Measurements from ENCODE around the gene RNF31. TPM values are rescaled to one million over a fixed set of nuclear protein-coding genes. Genes with fewer than 3 reads are reported as not detected.

RNF31 gene
- total RNA-seq, 1 experiment from 2014 or later, result 69.8 TPM

GRCh38 chr14:24137529-24138395, 9.5 kb upstream of the RNF31 start:
- no peak for DNase-seq (ENCODE audit: low read depth)

DNA sequence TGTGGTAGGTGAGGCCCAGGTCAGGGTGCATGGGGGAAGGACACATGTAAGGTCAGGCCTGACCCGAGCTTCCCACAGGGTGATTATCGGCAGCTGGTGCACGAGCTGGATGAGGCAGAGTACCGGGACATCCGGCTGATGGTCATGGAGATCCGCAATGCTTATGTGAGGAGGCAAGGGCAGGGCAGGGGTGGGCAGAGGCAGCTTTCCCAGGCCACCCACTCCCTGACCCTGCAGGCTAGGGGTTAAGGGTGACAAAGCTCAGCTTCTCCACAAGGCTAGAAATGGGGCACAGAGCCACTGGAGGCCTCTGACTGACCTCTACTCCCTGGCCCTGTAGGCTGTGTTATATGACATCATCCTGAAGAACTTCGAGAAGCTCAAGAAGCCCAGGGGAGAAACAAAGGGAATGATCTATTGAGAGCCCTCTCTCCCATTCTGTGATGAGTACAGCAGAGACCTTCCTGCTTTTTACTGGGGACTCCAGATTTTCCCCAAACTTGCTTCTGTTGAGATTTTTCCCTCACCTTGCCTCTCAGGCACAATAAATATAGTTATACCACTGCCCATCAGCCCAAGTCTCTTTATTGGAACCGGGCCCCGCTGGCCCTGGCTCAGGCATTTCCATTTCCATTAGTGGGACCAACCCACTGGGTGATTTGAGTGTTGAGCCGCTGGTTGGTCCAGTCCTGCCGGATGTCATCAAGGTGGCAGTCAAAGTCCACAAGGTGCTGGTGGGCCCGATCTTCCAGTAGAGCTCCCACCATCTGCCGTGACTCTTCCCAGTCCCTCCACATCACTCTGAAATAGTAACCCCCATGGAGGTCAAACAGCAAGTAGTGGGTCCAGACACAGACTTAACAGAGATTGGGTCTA, 8.7 kb upstream of the RNF31 start:
- DNase-seq (ENCODE audit: low read depth), result no peak

DNA sequence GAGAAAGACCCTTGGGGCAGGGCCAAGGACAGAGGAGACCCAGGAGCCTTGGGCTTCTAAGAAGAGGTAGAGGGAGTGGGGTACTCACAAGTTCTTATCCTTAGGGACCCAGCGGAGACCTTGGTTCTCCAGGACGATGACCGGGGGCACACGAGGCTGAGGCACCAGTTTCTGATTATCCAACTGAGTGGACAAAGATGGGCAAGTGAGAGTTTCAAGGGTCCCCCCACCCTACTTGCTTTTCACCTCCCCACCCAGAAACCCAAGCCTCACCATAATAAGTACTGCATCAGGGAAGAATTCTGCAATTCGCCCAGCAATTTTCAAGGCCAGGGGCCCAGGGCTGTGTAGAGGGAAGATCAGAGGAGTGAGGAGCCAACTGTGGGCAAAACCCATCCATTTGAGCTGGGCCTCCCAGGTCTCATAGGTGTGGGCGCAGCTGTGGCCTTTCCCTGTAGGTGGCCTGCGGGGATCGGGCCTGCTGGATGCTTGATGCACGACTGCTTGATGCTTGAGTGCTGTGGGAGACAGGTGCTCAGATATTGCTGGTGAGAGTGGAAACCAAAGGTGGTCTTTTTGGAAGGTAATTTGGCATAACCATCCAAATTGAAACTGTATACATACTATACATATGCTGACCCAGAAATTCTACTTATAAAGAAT, 7.9 kb upstream of the RNF31 start:
- DNase-seq (ENCODE audit: low read depth), result no peak

GRCh38 chr14:24141097-24141880, 6.0 kb upstream of the RNF31 start, which contains the start of gene EMC9:
EMC9 (minus strand) TSS chr14:24141591; CDS start chr14:24141304, 287 bp downstream.
- DNase-seq (ENCODE audit: low read depth), result peak; percentile 100

DNA sequence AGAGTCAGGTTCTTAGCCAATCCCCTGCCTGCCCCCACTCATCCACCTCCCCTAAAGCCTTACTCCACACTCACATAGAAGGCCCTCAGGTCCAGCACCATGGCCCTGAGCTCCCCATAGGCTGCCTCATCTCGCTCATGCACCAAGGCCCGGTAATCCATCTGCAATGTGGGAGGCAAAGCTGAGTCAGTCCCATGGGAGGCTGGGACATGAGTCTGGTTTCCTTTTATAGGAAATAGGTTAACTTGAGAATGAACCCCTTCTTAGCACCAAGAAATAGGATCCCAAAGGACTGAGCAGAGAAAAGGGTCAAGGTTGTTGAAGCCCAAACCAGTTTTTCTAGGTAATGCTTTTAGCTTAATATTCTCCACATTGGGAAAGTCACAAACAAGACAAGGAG, 3.8 kb upstream of the RNF31 start:
- DNase-seq (ENCODE audit: low read depth), result no peak

GRCh38 chr14:24144451-24144850, 2.8 kb upstream of the RNF31 start:
- DNase-seq (ENCODE audit: low read depth), result no peak

- DNase-seq (ENCODE audit: low read depth), result no peak
Measured at GRCh38 chr14:24145219-24145618, 2.1 kb upstream of the RNF31 start.

- DNase-seq (ENCODE audit: low read depth), result peak; percentile 53
Measured at GRCh38 chr14:24145690-24146452, 1.4 kb upstream of the RNF31 start.

DNA sequence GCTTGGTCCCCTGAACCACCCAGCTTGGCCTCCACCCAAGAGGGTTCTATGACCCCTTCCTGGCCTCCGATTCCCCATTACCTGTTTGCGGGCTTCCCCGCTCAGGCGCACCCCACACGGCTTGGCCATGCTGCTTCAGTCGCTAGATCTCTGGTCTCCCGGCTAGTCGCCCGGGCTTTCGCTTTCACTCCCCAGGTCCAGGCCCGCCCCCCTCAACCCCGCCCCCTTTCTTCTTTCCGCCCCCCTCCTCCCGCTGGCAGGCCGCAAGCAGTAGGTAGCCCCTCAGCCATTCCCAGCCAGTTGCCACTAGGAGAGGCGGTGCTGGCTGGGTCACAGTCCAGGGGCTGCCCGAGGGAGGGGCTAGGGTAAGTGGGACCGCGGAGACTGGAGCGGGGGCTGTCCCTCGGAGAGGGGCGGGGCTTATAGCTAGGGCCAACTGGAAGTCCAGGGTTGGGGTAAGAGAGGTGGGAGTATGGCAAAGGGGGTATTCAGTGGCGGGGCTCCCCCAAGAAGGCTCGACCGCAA, 783 bp upstream of the RNF31 start, which contains the start of gene PSME2:
Gene PSME2, minus strand, starts transcription at position 158 of the 525 bp plus-strand sequence. Its CDS starts 29 bp downstream, at position 129.
- DNase-seq (ENCODE audit: low read depth), result peak; percentile 96

GRCh38 chr14:24147761-24148428, 597 bp downstream of the RNF31 start:
- DNase-seq (ENCODE audit: low read depth), result no peak

DNA sequence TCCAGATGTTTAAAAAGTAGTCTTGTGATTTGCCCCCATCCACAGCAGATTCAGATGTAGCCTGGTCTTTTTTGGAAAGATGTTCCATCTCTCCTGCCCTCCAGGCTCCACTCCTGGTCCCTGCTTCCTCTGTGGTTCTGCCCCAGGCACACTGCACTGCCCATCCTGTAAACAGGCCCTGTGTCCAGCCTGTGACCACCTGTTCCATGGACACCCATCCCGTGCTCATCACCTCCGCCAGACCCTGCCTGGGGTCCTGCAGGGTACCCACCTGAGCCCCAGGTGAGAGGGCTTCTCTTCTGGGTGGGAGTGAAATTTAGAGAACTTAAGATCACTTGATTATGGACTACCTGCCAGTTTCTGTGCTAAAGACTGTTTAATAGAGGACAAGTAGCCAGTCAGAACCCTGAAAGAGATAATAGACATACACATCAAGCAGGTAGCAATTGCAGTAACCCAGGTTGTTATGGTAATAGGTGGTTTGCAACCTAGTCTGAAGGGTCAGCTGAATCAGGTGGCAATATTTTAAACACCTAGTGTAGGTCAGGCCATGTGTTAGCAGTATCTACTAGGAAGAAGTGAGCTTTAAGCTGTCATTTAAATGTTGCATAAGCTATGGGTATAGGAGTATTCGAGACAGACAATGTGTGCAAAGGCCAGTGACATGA, 2.1 kb downstream of the RNF31 start:
- no peak for DNase-seq (ENCODE audit: low read depth)

DNA sequence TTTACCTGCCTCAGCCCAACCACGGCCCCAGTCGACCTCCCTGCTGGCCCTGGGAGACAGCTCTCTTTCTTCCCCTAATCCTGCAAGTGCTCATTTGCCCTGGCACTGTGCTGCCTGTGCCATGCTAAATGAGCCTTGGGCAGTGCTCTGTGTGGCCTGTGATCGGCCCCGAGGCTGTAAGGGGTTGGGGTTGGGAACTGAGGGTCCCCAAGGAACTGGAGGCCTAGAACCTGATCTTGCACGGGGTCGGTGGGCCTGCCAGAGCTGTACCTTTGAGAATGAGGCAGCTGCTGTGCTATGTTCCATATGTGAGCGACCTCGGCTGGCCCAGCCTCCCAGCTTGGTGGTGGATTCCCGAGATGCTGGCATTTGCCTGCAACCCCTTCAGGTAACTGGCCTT, 2.8 kb downstream of the RNF31 start:
- no peak for DNase-seq (ENCODE audit: low read depth)

DNA sequence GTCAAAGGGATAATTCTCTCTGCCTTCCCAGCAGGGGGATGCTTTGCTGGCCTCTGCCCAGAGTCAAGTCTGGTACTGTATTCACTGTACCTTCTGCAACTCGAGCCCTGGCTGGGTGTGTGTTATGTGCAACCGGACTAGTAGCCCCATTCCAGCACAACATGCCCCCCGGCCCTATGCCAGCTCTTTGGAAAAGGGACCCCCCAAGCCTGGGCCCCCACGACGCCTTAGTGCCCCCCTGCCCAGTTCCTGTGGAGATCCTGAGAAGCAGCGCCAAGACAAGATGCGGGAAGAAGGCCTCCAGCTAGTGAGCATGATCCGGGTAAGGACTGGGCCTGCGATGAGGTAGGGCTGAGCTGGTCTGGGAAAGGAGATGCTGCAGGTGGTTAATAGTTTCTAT, 3.3 kb downstream of the RNF31 start:
- no peak for DNase-seq (ENCODE audit: low read depth)

DNA sequence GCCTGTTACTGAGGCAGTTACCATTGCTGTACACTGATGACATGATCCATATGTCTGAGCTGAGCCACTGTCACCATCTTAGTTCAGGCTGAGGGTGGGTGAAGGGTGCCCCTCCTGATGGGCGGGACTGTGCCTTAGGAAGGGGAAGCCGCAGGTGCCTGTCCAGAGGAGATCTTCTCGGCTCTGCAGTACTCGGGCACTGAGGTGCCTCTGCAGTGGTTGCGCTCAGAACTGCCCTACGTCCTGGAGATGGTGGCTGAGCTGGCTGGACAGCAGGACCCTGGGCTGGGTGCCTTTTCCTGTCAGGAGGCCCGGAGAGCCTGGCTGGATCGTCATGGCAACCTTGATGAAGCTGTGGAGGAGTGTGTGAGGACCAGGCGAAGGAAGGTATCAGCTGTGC, 3.7 kb downstream of the RNF31 start:
- no peak for DNase-seq (ENCODE audit: low read depth)

GRCh38 chr14:24151404-24152080, 4.2 kb downstream of the RNF31 start:
- DNase-seq (ENCODE audit: low read depth), result no peak

GRCh38 chr14:24155100-24155499, 7.8 kb downstream of the RNF31 start:
- DNase-seq (ENCODE audit: low read depth), result no peak

DNA sequence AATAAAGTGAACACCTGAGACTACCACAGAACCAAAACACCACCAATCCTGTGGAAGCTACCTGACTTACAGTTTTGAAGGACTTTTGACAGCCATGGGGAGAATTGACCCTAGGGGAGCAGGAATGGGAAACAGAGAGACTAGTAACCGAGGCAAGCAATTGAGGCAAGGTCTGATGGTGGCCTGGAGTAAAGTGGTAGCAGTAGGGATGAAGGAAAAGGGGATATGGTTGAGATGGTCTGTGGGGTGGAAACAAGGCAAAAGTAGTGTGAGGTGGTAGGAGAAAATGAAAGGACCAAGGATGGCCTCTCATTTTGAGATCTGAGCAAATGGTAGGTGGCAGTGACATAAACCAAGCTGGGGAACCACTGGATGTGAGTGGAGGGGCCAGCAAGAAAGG, 9.5 kb downstream of the RNF31 start:
- DNase-seq (ENCODE audit: low read depth), result no peak

- DNase-seq (ENCODE audit: low read depth), result no peak
Measured at GRCh38 chr14:24157331-24157730, 10.0 kb downstream of the RNF31 start.

Data from HT1080 (cell line).